Gastroesophageal sphincter (tissue), 3 donors: ENCODE measurements around the gene DOLPP1.

Experiments used
- CTCF ChIP-seq, 4 experiments: fragments of 200-600 bp in 2 of 4; fragments of 450-650 bp in 2 of 4; sonication (generic) in 1 of 4; IDR thresholded peaks; one replicate each; pipeline ENCODE4 v1.5.1; 2017 to 2019; ENCODE audit warnings: antibody characterized with exemption in 4 of 4, mild to moderate bottlenecking in 2 of 4, moderate library complexity in 2 of 4
- EP300 ChIP-seq: sonication (generic); formaldehyde crosslinking; IDR thresholded peaks from one replicate; pipeline ENCODE4 v1.6.1; 2017; ENCODE audit warnings: antibody characterized with exemption, mild to moderate bottlenecking
- POLR2A ChIP-seq, 2 donors: fragments of 450-650 bp; IDR thresholded peaks; one replicate each; pipeline ENCODE4 v1.6.1; 2017; ENCODE audit warnings: antibody characterized with exemption in 2 of 2, mild to moderate bottlenecking in 2 of 2, moderate library complexity in 1 of 2
- POLR2AphosphoS5 ChIP-seq: sonication (generic); formaldehyde crosslinking; IDR thresholded peaks from one replicate; pipeline ENCODE4 v1.6.1; 2017; ENCODE audit warnings: antibody characterized with exemption

- TF ChIP-seq POLR2A (IDR thresholded peaks at IDR 0.05) (no peak), CTCF (IDR thresholded peaks at IDR 0.05) (no peak), EP300 (no peak), POLR2AphosphoS5 (no peak)
These were observed 7.5 kb upstream of the DOLPP1 start for GRCh38 chr9:129073404-129073803.
